Liver (tissue), 9 donors: ENCODE data around the gene ZNF766. TPM values are rescaled to one million over a fixed set of nuclear protein-coding genes. Genes with fewer than 3 reads are reported as not detected.

ENCODE experiments used
- DNase-seq: peaks from one replicate; pipeline ENCODE4 v3.0.0-alpha.2; 2017; ENCODE audit warnings: low spot score
- H3K27ac ChIP-seq, 2 donors: one replicate each; pipeline ENCODE4 v1.7.0; 2013; ENCODE audit warnings: inconsistent platforms in 2 of 2, low read length in 2 of 2, control low read depth in 1 of 2, low read depth in 1 of 2, mild to moderate bottlenecking in 1 of 2
- H3K27me3 ChIP-seq, 4 donors: one replicate each; pipeline versions ENCODE4 v1.6.1 to v1.7.0; 2013; ENCODE audit warnings: low read length in 3 of 4, inconsistent platforms in 1 of 4, mild to moderate bottlenecking in 1 of 4, moderate library complexity in 1 of 4; ENCODE audit not compliant: control insufficient read depth in 4 of 4, insufficient read depth in 4 of 4
- H3K36me3 ChIP-seq, 4 donors: one replicate each; pipeline versions ENCODE4 v1.6.1 to v1.7.0; 2013; ENCODE audit warnings: low read length in 3 of 4, mild to moderate bottlenecking in 3 of 4, low read depth in 1 of 4, moderate library complexity in 1 of 4; ENCODE audit not compliant: control insufficient read depth in 4 of 4, insufficient read depth in 3 of 4
- H3K4me1 ChIP-seq, 4 donors: one replicate each; pipeline versions ENCODE4 v1.6.1 to v1.7.0; 2013; ENCODE audit warnings: low read length in 3 of 4, mild to moderate bottlenecking in 3 of 4, moderate library complexity in 1 of 4; ENCODE audit not compliant: control insufficient read depth in 4 of 4, insufficient read depth in 4 of 4
- H3K4me3 ChIP-seq, 3 donors: one replicate each; pipeline versions ENCODE4 v1.6.1 to v1.7.0; 2013; ENCODE audit warnings: low read length in 3 of 3, control low read depth in 1 of 3, low read depth in 1 of 3, mild to moderate bottlenecking in 1 of 3
- H3K9ac ChIP-seq, 2 donors: one replicate each; pipeline ENCODE4 v1.7.0; 2013; ENCODE audit warnings: low read length in 2 of 2, mild to moderate bottlenecking in 2 of 2, moderate library complexity in 2 of 2, control low read depth in 1 of 2, low read depth in 1 of 2
- H3K9me3 ChIP-seq, 4 donors: one replicate each; pipeline versions ENCODE4 v1.6.1 to v1.7.0; 2013; ENCODE audit warnings: low read length in 3 of 4; ENCODE audit not compliant: control insufficient read depth in 4 of 4
- EGR1 ChIP-seq, 2 donors: IDR thresholded peaks; 2 replicates each; pipeline ENCODE4 v1.6.1; 2016 to 2018; ENCODE audit warnings: antibody characterized with exemption in 2 of 2, low read depth in 2 of 2
- GABPA ChIP-seq, 2 donors: IDR thresholded peaks in 1 of 2; conservative IDR thresholded peaks in 1 of 2; 2 replicates each; pipeline ENCODE4 v1.6.1; 2016; ENCODE audit warnings: antibody characterized with exemption in 2 of 2, mild to moderate bottlenecking in 1 of 2, moderate library complexity in 1 of 2
- HNF4A ChIP-seq, 2 donors: conservative IDR thresholded peaks; 2 replicates each; pipeline ENCODE4 v1.6.1; 2016; ENCODE audit warnings: antibody characterized with exemption in 2 of 2, mild to moderate bottlenecking in 2 of 2
- NR2F2 ChIP-seq: IDR thresholded peaks from 2 replicates; pipeline ENCODE4 v1.6.1; 2016; ENCODE audit warnings: antibody characterized with exemption
- RXRA ChIP-seq, 2 donors: IDR thresholded peaks; 2 replicates each; pipeline ENCODE4 v1.6.1; 2017 to 2018; ENCODE audit warnings: antibody characterized with exemption in 2 of 2, mild to moderate bottlenecking in 1 of 2
- TAF1 ChIP-seq: conservative IDR thresholded peaks from 2 replicates; pipeline ENCODE4 v1.6.1; 2016; ENCODE audit warnings: antibody characterized with exemption, mild to moderate bottlenecking
- WGBS: extraction: QIAGEN DNeasy Blood & Tissue Kit; methylation state at CpG from one replicate; pipeline ENCODE4 v1.1.7; 2013; 5-methylcytosine and 5-hydroxymethylcytosine counted together
- polyA plus RNA-seq, 2 donors: library from polyadenylated mRNA; stranded (reverse) in 1 of 2; unstranded in 1 of 2; fragments of 200-250 nt in 1 of 2; fragments of >200 nt in 1 of 2; fragmentation: Nextera tagmentation in 1 of 2; extraction: Ambion mirVana in 1 of 2; gene quantifications; one replicate each; pipeline versions ENCODE4 v1.2.1 to v1.2.3, GENCODE V29; 2013 to 2015
- total RNA-seq, 2 donors: library from RNA; depleted of rRNA; stranded (reverse); fragments of >200 nt; gene quantifications; one replicate each; pipeline ENCODE4 v1.2.3, GENCODE V29; 2014
- TF ChIP-seq, protein P1 (sequence below): IDR thresholded peaks from 2 replicates; pipeline ENCODE4 v1.6.1; 2016; ENCODE audit warnings: antibody characterized with exemption
- TF ChIP-seq, protein P2 (sequence below): fragments of 150-350 bp; IDR thresholded peaks from 2 replicates; pipeline ENCODE4 v1.5.1; 2017; ENCODE audit warnings: improper control_type of control experiment, low read depth, low read length; ENCODE audit not compliant: missing input control
- TF ChIP-seq, protein P3 (sequence below): IDR thresholded peaks from 2 replicates; pipeline ENCODE4 v1.6.1; 2016; ENCODE audit warnings: antibody characterized with exemption
- donor health status: healthy.
- donor health status: healthy.
- donor health status: healthy.
- donor health status: healthy.
- donor health status: healthy.

The ZNF766 gene
- total and polyA plus RNA-seq, 4 donors = 1.6 to 4.9 (median 3.8) TPM

DNA sequence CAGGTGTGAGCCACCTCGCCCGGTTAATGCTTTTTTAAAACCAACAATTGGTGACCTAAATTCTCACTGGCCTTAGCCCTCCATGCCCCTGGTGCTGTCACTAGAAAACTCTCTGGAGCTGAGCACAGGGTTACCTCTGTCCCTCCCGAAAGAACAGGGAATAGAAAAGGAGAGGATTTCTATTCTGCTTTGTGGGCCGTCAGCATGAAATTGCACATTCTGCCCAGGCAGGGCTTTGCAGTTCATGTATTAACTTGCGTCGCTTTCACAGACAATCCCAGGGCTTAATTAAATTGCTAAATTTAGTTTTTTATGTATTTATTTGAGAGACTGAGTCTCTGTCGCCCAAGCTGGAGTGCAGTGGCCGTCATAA is 27.0 kb downstream of the ZNF766 start:
- Histone ChIP-seq H3K27me3 (no peaks in the 10 kb centered on the region), H3K4me1 (peaks cover 2 to 16% (median 8%) of the 10 kb centered on the region in 4 donors), H3K36me3 (peaks cover 7 to 25% (median 20%) of the 10 kb centered on the region in 4 donors), H3K27ac (peak overlapping the region; percentile 21 to 37), H3K9me3 (peaks cover 6 to 26% (median 20%) of the 10 kb centered on the region in 4 donors), H3K4me3 (peak overlapping the region; percentile 59 to 82 (median 73)), H3K9ac (peak overlapping the region; percentile 63 to 65)
- DNase-seq = no peak
- WGBS = 18% methylated on average over 8 of the region's 8 CpGs
- TF ChIP-seq, protein P1, sequence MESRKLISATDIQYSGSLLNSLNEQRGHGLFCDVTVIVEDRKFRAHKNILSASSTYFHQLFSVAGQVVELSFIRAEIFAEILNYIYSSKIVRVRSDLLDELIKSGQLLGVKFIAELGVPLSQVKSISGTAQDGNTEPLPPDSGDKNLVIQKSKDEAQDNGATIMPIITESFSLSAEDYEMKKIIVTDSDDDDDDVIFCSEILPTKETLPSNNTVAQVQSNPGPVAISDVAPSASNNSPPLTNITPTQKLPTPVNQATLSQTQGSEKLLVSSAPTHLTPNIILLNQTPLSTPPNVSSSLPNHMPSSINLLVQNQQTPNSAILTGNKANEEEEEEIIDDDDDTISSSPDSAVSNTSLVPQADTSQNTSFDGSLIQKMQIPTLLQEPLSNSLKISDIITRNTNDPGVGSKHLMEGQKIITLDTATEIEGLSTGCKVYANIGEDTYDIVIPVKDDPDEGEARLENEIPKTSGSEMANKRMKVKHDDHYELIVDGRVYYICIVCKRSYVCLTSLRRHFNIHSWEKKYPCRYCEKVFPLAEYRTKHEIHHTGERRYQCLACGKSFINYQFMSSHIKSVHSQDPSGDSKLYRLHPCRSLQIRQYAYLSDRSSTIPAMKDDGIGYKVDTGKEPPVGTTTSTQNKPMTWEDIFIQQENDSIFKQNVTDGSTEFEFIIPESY = no peak
- TF ChIP-seq HNF4A (conservative IDR thresholded peaks at IDR 0.05) (no peak), NR2F2 (no peak), TAF1 (no peak)
- TF ChIP-seq, protein P2, sequence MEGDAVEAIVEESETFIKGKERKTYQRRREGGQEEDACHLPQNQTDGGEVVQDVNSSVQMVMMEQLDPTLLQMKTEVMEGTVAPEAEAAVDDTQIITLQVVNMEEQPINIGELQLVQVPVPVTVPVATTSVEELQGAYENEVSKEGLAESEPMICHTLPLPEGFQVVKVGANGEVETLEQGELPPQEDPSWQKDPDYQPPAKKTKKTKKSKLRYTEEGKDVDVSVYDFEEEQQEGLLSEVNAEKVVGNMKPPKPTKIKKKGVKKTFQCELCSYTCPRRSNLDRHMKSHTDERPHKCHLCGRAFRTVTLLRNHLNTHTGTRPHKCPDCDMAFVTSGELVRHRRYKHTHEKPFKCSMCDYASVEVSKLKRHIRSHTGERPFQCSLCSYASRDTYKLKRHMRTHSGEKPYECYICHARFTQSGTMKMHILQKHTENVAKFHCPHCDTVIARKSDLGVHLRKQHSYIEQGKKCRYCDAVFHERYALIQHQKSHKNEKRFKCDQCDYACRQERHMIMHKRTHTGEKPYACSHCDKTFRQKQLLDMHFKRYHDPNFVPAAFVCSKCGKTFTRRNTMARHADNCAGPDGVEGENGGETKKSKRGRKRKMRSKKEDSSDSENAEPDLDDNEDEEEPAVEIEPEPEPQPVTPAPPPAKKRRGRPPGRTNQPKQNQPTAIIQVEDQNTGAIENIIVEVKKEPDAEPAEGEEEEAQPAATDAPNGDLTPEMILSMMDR = no peak
- TF ChIP-seq, protein P3, sequence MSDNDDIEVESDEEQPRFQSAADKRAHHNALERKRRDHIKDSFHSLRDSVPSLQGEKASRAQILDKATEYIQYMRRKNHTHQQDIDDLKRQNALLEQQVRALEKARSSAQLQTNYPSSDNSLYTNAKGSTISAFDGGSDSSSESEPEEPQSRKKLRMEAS = no peak

DNA sequence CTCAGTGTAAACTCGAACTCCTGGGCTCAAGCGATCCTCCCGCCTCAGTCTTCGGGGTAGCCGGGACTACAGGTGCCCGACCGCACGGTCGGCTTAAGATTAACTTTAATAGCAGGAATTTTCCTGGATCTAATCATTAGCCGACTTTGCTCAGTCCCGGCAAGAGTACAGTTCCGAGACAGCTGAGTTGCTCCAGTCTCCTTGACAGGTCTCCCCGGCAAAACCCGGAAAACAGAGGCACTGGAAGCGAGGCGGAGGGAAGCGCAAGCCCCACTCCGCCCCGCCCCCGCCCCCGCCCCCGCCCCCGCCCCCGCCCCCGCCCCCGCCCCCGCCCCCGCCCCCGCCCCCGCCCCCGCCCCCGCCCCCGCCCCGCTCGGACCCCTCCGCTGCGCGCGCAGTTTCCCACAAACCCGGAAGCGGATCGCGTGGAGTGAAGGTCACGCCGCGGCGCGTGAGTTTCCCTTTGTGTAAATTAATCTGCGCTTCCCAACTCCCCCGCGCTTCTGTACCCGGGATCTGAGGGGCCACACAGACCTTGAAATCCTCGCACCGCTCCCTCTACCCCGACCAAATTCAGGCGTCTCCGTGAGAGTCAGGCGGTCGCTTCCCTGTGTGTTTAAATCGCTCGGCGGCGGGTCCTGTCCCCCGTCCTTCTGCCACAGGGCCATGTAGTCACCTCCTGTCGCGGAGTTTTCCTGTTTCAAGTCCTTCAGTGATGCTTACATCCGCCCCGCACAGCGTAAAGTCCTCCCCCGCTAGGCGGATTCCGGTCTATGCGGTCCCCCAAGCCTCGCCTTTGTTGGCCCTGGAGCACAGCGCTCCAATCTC is 27.6 kb downstream of the ZNF766 start, which contains the start of gene ZNF480:
Gene ZNF480, plus strand, starts transcription at position 397 of the 828 bp plus-strand sequence. CDS start 3,244 bp downstream, outside the sequence.
- peak; percentile 81 for DNase-seq
- Histone ChIP-seq H3K4me1 (peaks cover 2 to 16% (median 8%) of the 10 kb centered on the region in 4 donors), H3K36me3 (peaks cover 11 to 30% (median 26%) of the 10 kb centered on the region in 4 donors), H3K27ac (peak within 1 kb of the TSS; percentile 76 to 80), H3K9me3 (peaks cover 8 to 27% (median 20%) of the 10 kb centered on the region in 4 donors), H3K27me3 (no peaks in the 10 kb centered on the region), H3K4me3 (peak within 1 kb of the TSS; percentile 87 to 94 (median 90)), H3K9ac (peak within 1 kb of the TSS; percentile 79 to 90)
- WGBS = under 1% methylated on average over 68 of the region's 75 CpGs
- TF ChIP-seq GABPA (IDR thresholded peaks at IDR 0.05 in 1 of 2, conservative IDR thresholded peaks at IDR 0.05 in 1 of 2) = peak; percentile 25 to 76
- peak; percentile 18 to 42 for TF ChIP-seq EGR1 (IDR thresholded peaks at IDR 0.05; ENCODE audit: low read depth in 2 of 2)
- peak in 1 of 2 donors; percentile 5 for TF ChIP-seq HNF4A (conservative IDR thresholded peaks at IDR 0.05)
- TF ChIP-seq NR2F2 = no peak
- no peak for TF ChIP-seq RXRA (IDR thresholded peaks at IDR 0.05)
- TF ChIP-seq, protein P1 = no peak
